ENCODE measurements around the gene SEPTIN11.

SEPTIN11 gene

DNA sequence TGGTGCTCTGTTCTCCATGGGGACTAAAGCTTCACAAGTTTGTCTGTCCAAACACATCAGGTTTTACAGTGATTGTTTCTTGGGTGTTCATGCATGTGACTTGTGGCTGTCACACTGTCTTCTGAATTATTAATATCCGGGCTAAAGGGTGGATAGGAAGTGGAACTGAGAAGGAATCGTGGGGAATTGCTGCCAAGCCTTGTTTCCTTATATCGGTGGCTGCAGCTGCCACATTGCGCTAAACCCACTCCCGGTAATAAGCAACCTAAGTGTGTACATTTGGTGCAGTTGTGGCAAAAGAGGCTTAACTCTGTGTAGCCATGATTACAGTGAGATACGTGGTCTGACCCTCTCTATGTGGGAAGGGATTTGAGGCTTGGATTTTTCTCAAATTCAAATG lies 30.7 kb downstream of the SEPTIN11 start:
- peak; percentile 23 for DNase-seq (ENCODE audit: low spot score)

DNA sequence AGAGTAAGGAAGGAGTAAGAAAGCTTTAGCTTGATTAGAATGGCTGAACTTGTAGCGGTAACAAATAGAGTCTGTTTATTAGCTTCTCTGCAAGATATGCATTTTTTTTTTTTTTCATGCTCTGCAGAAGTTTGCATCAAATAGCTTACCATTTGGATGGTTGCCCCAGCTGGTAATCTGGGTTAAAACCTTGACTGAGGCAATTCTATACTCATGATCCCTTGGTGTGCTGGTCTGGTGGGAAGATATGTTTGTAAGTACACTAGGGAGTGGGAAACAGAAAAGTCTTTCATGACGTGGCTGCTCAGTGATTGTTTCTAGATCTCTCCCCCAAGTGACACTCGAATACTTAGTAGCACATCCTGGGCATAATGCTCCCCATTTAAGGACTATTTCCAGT lies 32.1 kb downstream of the SEPTIN11 start:
- DNase-seq (ENCODE audit: low spot score) = no peak

GRCh38 chr4:76982638-76983584 lies 33.4 kb downstream of the SEPTIN11 start:
- DNase-seq (ENCODE audit: low spot score) = no peak

DNA sequence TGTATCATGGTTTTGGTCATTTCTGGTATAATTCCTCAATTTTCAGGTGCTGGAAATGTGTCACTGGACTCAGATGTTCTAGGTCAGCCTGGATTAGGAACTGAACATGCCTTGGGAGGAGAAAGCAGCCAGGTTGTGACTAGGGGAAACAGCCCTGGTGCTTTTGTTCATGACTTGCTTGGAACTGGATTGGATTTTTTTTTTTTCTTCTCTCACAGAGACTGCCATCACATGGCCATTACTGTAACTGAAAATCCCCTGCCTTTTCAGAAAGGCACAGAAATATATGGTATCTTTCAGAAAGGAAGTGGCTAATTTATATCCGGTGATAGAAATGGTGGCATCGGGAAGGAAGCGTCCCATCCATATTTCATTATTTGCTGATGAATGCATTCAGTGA lies 34.6 kb downstream of the SEPTIN11 start:
- DNase-seq (ENCODE audit: low spot score) = peak; percentile 89

DNA sequence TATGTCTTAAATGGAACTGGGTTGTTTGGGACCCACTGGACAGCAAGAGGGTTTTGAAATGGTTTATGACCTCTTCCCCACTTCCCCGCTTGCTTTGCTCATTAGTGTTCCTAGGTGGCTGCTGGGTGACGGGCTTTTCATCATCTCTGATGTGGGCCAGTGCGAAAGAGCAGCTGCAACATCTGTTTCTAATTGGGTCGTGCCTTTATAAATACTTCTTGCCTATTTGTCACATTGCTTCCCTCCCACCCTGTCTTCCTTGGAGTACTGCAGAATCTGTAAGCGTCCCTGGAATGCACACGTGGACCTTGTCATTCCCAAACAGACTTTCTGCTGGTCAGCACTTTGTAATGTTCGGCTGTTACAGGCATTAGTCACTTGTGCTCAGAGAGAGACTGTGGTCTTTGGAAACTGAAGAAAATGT lies 35.2 kb downstream of the SEPTIN11 start:
- peak; percentile 90 for DNase-seq (ENCODE audit: low spot score)

DNA sequence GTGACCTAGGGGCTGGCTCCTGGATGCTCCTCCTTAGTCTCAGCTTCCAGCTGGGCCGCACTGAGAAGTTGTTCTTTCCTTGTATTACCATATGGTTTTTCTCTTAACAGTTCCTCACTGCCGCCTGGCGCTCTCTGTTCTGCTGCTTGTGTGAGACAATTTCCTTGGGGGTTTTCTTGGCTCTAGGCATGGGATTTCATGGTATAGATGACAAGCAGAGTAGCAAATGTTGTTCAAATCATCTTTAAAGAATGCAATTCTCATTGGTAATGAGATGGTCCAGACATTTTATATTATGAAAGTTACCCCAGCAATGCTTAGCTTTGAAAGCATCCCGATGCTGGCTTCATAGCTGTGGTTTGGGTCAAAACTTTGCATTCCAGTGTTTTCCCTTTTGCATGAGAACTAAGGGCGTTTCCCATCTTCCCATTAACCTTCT lies 37.6 kb downstream of the SEPTIN11 start:
- no peak for DNase-seq (ENCODE audit: low spot score)

DNA sequence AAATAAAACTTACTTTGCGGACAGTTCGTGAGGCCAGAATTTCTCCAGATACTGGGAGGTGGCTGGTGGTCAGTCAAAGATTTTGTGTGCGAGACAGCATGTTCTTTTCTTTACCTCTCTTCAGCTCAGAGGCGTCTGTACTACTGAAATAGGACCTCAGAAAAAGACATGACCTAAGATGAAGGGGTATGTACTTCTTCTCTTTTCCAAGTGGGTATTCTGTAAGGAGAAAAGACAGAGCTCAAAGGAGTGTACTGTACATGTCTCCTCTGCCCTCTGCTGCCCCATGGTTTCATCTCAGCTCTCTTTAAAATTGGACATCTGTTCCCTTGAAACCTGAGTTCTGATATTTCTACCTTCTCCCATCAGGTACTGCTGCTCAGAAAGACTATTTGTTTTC lies 38.1 kb downstream of the SEPTIN11 start:
- DNase-seq (ENCODE audit: low spot score) = no peak

- DNase-seq (ENCODE audit: low spot score) = no peak
These were observed 40.0 kb downstream of the SEPTIN11 start for GRCh38 chr4:76989391-76990061.

GRCh38 chr4:76990288-76991080 lies 40.9 kb downstream of the SEPTIN11 start:
- no peak for DNase-seq (ENCODE audit: low spot score)

- DNase-seq (ENCODE audit: low spot score) = no peak
These were observed 41.7 kb downstream of the SEPTIN11 start for GRCh38 chr4:76991161-76991660.

GRCh38 chr4:76993787-76994641 lies 44.5 kb downstream of the SEPTIN11 start:
- DNase-seq (ENCODE audit: low spot score) = no peak

DNA sequence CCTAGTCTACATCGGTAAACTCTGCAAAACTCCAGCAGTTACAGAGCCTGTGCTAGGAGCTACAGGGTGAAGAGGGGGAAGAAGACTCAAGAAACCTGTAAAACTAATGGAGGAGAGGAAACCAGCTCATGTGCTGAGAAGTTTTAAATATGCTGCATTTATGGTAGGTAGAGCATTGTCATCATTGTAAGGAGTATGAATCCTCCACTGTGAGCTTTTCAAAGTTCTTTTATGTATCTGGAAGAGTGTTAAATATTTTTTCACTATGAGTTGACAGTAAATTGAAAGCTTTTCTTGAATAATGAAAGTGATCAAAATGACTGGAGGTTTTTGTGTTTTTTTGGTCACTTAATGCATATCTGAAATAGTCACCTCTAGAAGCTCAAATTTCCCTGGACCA lies 46.2 kb downstream of the SEPTIN11 start:
- DNase-seq (ENCODE audit: low spot score) = no peak

DNA sequence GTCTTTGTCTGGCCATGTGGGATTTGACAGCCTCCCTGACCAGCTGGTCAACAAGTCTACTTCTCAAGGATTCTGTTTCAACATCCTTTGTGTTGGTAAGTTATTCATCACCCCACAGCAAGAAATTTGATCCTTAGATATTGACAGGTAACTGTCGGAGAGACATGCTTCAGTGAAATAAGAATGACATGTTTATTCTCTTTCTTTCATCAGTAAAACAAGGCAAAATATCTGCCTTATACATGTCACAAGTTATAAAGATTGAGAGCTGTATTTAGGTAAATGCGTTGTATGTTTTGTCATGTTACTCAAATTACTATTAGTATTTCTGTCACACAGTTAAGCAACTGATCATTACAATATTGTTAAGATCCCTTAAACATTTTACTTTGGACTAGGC lies 46.9 kb downstream of the SEPTIN11 start:
- no peak for DNase-seq (ENCODE audit: low spot score)

GRCh38 chr4:76997077-76997476 lies 47.5 kb downstream of the SEPTIN11 start:
- no peak for DNase-seq (ENCODE audit: low spot score)

DNA sequence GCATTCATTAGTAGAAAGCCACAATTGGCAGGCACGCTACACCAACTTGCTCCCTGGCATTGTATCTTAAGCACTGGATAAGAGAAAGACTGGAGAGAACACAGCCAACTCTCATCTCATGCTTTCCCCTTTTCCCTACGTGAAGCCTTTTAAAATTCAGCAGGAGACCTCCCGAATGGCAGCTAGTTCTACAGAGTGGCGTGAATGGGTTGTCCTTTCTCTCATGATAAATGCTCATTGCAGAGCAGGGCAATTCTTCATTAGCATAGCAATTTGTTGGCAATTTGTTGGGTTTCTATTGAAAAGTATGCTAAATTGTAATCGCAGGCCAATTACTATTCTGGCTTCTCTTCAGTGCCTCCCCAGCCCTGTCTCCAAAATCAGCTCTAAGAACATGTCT lies 48.0 kb downstream of the SEPTIN11 start:
- no peak for DNase-seq (ENCODE audit: low spot score)

DNA sequence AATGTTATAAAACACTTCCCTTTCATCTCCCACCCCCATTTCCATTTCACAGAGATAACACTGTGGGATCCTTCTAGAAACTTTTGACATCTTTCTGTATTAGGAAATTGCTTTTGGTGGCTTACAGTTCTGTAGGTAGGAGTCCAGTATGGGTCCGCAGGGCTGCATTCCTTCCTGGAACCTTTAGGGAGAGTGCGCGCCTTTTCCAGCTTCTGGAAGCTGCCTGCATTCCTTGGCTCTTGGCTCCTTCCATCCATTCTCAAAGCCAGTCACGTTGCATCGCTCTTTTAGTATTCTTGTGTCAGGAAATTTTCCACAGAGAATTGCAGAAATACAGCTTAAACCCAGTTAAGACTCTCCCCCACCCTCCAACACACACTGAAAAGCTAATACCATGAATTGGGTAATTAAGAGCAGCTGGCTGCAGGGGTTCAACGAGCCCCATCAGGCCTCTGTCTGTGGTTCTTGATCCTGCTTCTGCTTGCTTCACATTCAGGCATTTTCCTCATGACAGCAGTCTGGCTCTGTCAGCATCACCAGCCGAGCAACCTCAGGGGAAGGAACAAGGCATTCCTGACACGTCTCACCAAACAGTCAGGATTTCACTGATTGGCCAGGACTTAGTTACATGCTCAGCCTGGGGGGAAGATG lies 48.8 kb downstream of the SEPTIN11 start:
- DNase-seq (ENCODE audit: low spot score) = no peak

Measured in kidney capillary endothelial cell (primary cell).